Esophagus muscularis mucosa (tissue), 4 donors: ENCODE data around the gene MMS19. TPM values are rescaled to one million over a fixed set of nuclear protein-coding genes. Genes with fewer than 3 reads are reported as not detected.
"Not testable (repeated sequence)": the region's sequence is repeated elsewhere in the genome, so short reads cannot be mapped to it uniquely, and the experiment has no call there.

Experiments used
- DNase-seq: peaks from one replicate; pipeline ENCODE4 v3.0.0-alpha.2; 2017; ENCODE audit errors: extremely low spot score
- H3K27ac ChIP-seq, 4 donors: fragments of 200-600 bp; sonication (generic); replicated peaks in 1 of 4; 1 replicate in 3 of 4; 2 replicates in 1 of 4; pipeline ENCODE4 v1.5.1; 2016 to 2019; ENCODE audit warnings: mild to moderate bottlenecking in 1 of 4
- H3K27me3 ChIP-seq, 4 donors: fragments of 200-600 bp; sonication (generic); one replicate each; pipeline versions ENCODE4 v1.5.1 to v1.6.0; 2016 to 2019
- H3K36me3 ChIP-seq, 4 donors: fragments of 200-600 bp; sonication (generic); one replicate each; pipeline ENCODE4 v1.5.1; 2016 to 2019
- H3K4me1 ChIP-seq, 4 donors: fragments of 200-600 bp; sonication (generic); one replicate each; pipeline ENCODE4 v1.5.1; 2016 to 2019
- H3K4me3 ChIP-seq, 4 donors: fragments of 200-600 bp; sonication (generic); 1 replicate in 2 of 4; 2 replicates in 2 of 4; pipeline ENCODE4 v1.5.1; 2016 to 2019; ENCODE audit warnings: mild to moderate bottlenecking in 4 of 4, moderate library complexity in 1 of 4
- H3K9me3 ChIP-seq, 4 donors: fragments of 200-600 bp; sonication (generic); 1 replicate in 3 of 4; 2 replicates in 1 of 4; pipeline ENCODE4 v1.5.1; 2016 to 2019
- EP300 ChIP-seq: sonication (generic); formaldehyde crosslinking; IDR thresholded peaks from one replicate; pipeline ENCODE4 v1.6.1; 2017; ENCODE audit warnings: antibody characterized with exemption
- POLR2A ChIP-seq: fragments of 450-650 bp; IDR thresholded peaks from one replicate; pipeline ENCODE4 v1.6.1; 2017; ENCODE audit warnings: antibody characterized with exemption, moderate library complexity, mild to moderate bottlenecking, low read depth
- POLR2AphosphoS5 ChIP-seq, 2 donors: sonication (generic); formaldehyde crosslinking; IDR thresholded peaks; one replicate each; pipeline ENCODE4 v1.6.1; 2017; ENCODE audit warnings: antibody characterized with exemption in 2 of 2
- WGBS: methylation state at CpG from one replicate; pipeline ENCODE4 v1.1.5; 2018; 5-methylcytosine and 5-hydroxymethylcytosine counted together
- intact Hi-C: fragments of 100-400 bp; cut with DNase I; formaldehyde crosslinking; loops from one replicate; pipeline ENCODE4 v1.15.1; 2023
- total RNA-seq, 4 donors: library from RNA; depleted of rRNA; stranded (reverse); fragments of >200 nt; gene quantifications; one replicate each; pipeline versions ENCODE4 v1.1.0 to v1.2.1, GENCODE V29; 2016
- TF ChIP-seq, protein P1 (sequence below), 3 experiments: fragments of 200-600 bp in 2 of 3; fragments of 450-650 bp in 1 of 3; sonication (generic) in 2 of 3; IDR thresholded peaks; one replicate each; pipeline ENCODE4 v1.5.1; 2017 to 2019; ENCODE audit warnings: antibody characterized with exemption in 3 of 3, mild to moderate bottlenecking in 2 of 3, moderate library complexity in 1 of 3

The MMS19 gene
- total RNA-seq, 4 donors from 2014 or later = 46.9 to 51.4 (median 48.6) TPM

DNA sequence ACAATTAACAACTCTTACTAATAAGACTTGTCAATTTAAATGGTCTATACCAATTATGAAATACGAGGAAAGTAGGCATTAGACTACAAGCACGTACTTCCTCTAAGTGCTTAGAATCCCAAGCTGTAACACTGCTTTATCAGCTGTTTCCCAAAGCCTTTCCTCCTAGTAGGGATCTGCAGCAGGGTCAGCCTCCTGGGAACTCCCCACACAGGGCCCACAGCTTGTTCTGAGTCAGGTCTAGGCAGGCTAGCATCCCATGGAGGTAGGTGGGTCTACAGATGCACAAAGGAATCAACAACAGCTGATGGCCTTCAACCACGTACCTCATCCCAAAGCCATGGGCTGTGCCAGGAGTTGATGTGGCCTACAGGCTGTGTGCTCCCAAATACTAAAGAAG lies 14.7 kb downstream of the MMS19 start:
- Histone ChIP-seq H3K4me3 (no peak overlapping the region), H3K9me3 (no peaks in the 10 kb centered on the region), H3K27ac (no peak overlapping the region), H3K27me3 (no peaks in the 10 kb centered on the region), H3K4me1 (peaks cover 3 to 34% (median 29%) of the 10 kb centered on the region in 4 donors), H3K36me3 (peaks cover 10 to 51% (median 41%) of the 10 kb centered on the region in 4 donors)
- TF ChIP-seq POLR2AphosphoS5 (IDR thresholded peaks at IDR 0.05) (no peak), POLR2A (no peak), EP300 (no peak)
- TF ChIP-seq, protein P1, sequence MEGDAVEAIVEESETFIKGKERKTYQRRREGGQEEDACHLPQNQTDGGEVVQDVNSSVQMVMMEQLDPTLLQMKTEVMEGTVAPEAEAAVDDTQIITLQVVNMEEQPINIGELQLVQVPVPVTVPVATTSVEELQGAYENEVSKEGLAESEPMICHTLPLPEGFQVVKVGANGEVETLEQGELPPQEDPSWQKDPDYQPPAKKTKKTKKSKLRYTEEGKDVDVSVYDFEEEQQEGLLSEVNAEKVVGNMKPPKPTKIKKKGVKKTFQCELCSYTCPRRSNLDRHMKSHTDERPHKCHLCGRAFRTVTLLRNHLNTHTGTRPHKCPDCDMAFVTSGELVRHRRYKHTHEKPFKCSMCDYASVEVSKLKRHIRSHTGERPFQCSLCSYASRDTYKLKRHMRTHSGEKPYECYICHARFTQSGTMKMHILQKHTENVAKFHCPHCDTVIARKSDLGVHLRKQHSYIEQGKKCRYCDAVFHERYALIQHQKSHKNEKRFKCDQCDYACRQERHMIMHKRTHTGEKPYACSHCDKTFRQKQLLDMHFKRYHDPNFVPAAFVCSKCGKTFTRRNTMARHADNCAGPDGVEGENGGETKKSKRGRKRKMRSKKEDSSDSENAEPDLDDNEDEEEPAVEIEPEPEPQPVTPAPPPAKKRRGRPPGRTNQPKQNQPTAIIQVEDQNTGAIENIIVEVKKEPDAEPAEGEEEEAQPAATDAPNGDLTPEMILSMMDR (IDR thresholded peaks at IDR 0.05) = no peak
- DNase-seq = no peak
- intact Hi-C loops = no loop called here
- 89% methylated on average over 2 of the region's 3 CpGs for WGBS

DNA sequence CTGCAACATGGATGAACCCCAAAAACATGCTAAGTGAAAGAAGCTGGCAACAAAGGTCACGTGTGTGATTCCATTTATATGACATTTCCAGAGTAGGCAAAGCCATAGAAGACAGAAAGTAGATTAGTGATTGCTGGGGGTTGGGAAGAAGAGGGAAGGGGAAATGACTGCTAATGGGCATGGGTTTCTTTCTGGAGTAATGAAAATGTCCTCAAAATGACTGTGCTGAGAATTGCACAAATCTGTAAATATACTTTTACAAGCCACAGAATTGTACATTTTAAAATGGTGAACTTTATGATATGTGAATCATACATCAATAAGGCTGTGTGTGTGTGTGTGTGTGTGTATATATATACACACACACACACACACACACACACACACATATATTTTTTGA lies 15.8 kb downstream of the MMS19 start:
- TF ChIP-seq EP300 (no peak), POLR2AphosphoS5 (IDR thresholded peaks at IDR 0.05) (no peak), POLR2A (no peak)
- TF ChIP-seq, protein P1 (IDR thresholded peaks at IDR 0.05) = no peak
- intact Hi-C loops = no loop called here
- peaks cover 3 to 29% (median 27%) of the 10 kb centered on the region in 4 donors for H3K4me1 ChIP-seq
- H3K9me3 ChIP-seq = no peaks in the 10 kb centered on the region
- no peak overlapping the region for H3K27ac ChIP-seq
- 84% methylated on average over 1 of the region's 1 CpG for WGBS
- no peak overlapping the region for H3K4me3 ChIP-seq
- H3K27me3 ChIP-seq = no peaks in the 10 kb centered on the region
- no peak for DNase-seq
- peaks cover 19 to 63% (median 52%) of the 10 kb centered on the region in 4 donors for H3K36me3 ChIP-seq

DNA sequence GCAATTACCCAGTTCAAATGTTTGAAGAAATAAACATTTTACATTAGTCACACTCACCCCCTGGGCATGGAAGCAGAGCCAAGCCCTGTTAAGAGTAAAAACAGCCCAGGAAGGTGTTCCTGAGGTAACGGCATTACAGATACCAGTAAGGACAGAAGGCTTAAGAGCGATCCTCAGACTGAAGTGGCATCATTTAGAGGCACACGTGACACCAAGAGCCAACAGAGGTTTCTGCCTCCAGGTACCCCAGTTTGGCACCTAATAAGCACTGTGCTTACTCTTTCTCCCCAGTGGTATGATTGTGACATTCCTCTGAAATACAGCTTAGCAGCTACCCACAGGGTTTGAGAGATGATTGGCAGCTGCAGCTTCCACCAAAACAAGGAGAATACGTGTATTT lies 17.2 kb downstream of the MMS19 start:
- Histone ChIP-seq H3K4me1 (peaks cover 3 to 29% (median 27%) of the 10 kb centered on the region in 4 donors), H3K36me3 (peaks cover 32 to 76% (median 65%) of the 10 kb centered on the region in 4 donors), H3K27ac (no peak overlapping the region), H3K9me3 (no peaks in the 10 kb centered on the region), H3K4me3 (no peak overlapping the region), H3K27me3 (no peaks in the 10 kb centered on the region)
- intact Hi-C loops = no loop called here
- no peak for DNase-seq
- WGBS = 80% methylated on average over 4 of the region's 4 CpGs
- TF ChIP-seq POLR2A = no peak
- TF ChIP-seq, protein P1 (IDR thresholded peaks at IDR 0.05) = no peak

DNA sequence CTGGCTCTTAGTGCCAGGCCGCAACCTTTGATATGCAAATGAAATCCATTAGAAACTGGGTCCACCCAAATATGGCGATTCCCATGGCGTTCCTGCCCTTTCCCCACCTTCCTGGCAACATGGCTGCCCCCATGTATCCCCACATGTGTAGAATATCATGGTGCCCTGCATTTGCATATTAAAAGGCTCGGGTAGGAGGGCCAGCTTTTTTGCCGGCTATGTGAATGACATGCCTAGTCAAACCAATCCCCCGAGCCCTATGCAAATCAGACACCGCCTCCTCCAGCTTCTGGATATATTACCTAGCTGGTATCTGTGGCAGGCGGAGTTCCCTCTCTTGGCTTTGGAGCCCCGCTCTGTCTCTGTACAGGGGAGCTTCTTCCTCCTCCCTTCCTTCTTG lies 18.3 kb downstream of the MMS19 start:
- no peak overlapping the region for H3K27ac ChIP-seq
- DNase-seq = no peak
- H3K9me3 ChIP-seq = no peaks in the 10 kb centered on the region
- intact Hi-C loops = no loop called here
- WGBS = 74% methylated on average over 9 of the region's 9 CpGs
- peaks cover 40 to 87% (median 77%) of the 10 kb centered on the region in 4 donors for H3K36me3 ChIP-seq
- TF ChIP-seq POLR2A = no peak
- no peak for TF ChIP-seq POLR2AphosphoS5 (IDR thresholded peaks at IDR 0.05)
- TF ChIP-seq, protein P1 (IDR thresholded peaks at IDR 0.05) = no peak
- TF ChIP-seq EP300 = no peak
- no peaks in the 10 kb centered on the region for H3K27me3 ChIP-seq
- H3K4me1 ChIP-seq = peaks cover 3 to 29% (median 27%) of the 10 kb centered on the region in 4 donors
- H3K4me3 ChIP-seq = no peak overlapping the region

DNA sequence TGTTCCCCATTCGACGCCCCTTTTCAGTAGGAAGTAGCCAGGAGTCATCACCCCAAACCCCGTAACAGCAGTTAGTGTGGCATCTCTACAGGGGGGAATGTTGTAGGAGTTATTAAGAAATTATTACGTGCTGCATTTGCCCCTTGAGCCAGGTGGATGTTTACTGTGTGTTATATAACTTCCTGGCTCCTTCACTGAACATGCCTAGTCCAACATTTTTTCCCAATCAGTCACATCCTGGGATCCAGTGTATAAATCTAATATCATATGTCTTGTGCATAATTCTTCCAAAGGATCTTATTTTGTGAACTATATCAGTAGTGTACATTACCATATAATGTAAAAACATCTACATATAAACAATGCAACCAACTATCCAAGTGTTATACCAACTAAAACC lies 18.8 kb downstream of the MMS19 start:
- H3K4me3 ChIP-seq, intact Hi-C loops, H3K27me3 ChIP-seq, H3K27ac ChIP-seq, DNase-seq, H3K9me3 ChIP-seq: not testable (repeated sequence)
- peaks cover 3 to 29% (median 27%) of the 10 kb centered on the region in 4 donors for H3K4me1 ChIP-seq
- H3K36me3 ChIP-seq = peaks cover 40 to 92% (median 80%) of the 10 kb centered on the region in 4 donors
- WGBS = 83% methylated on average over 4 of the region's 4 CpGs
